Endothelial cell (in vitro differentiated cells): ENCODE results near the gene UBE2F. TPM values are rescaled to one million over a fixed set of nuclear protein-coding genes. Genes with fewer than 3 reads are reported as not detected.

ENCODE experiments used
- DNase-seq: peaks from one replicate; pipeline ENCODE4 v3.0.0; 2021; ENCODE audit warnings: low spot score
- H3K27ac Mint-ChIP-seq: one replicate; pipeline ENCODE4 v1.8.0; 2021; ENCODE audit warnings: mixed read lengths, inconsistent platforms; ENCODE audit not compliant: unreplicated experiment
- H3K27me3 Mint-ChIP-seq: one replicate; pipeline ENCODE4 v1.8.0; 2021; ENCODE audit warnings: mild to moderate bottlenecking, moderate library complexity, mixed read lengths, inconsistent platforms; ENCODE audit not compliant: unreplicated experiment
- H3K36me3 Mint-ChIP-seq: one replicate; pipeline ENCODE4 v1.8.0; 2021; ENCODE audit warnings: mild to moderate bottlenecking, low read depth, mixed read lengths, inconsistent platforms; ENCODE audit not compliant: unreplicated experiment
- H3K4me1 Mint-ChIP-seq: one replicate; pipeline ENCODE4 v1.8.0; 2021; ENCODE audit warnings: mild to moderate bottlenecking, mixed read lengths, inconsistent platforms; ENCODE audit not compliant: unreplicated experiment
- H3K4me3 Mint-ChIP-seq: one replicate; pipeline ENCODE4 v1.8.0; 2021; ENCODE audit warnings: mild to moderate bottlenecking, mixed read lengths, inconsistent platforms; ENCODE audit not compliant: unreplicated experiment
- H3K9me3 Mint-ChIP-seq: one replicate; pipeline ENCODE4 v1.8.0; 2021; ENCODE audit warnings: mixed read lengths, inconsistent platforms; ENCODE audit not compliant: unreplicated experiment
- CTCF ChIP-seq: fragments of 200-600 bp; sonication (generic); IDR thresholded peaks from one replicate; pipeline ENCODE4 v1.5.0; 2021; ENCODE audit warnings: antibody characterized with exemption; ENCODE audit not compliant: unreplicated experiment
- total RNA-seq: library from RNA; stranded (reverse); fragmentation: NEBNext Ultra II Directional; extraction: Animal tissue kit (Norgen Biotek cat#: 25700); gene quantifications from one replicate; pipeline ENCODE4 v1.2.1, GENCODE V29; 2021; ENCODE audit not compliant: unreplicated experiment

UBE2F gene
- total RNA-seq, 1 donor from 2014 or later, result 107 TPM

- Mint-ChIP-seq H3K27ac (no peak overlapping the region), H3K4me1 (peaks cover 32% of the 10 kb centered on the region), H3K4me3 (no peak overlapping the region), H3K36me3 (peaks cover 22% of the 10 kb centered on the region), H3K9me3 (no peaks in the 10 kb centered on the region), H3K27me3 (peaks cover 2% of the 10 kb centered on the region)
- DNase-seq, result no peak
- TF ChIP-seq CTCF, result no peak
Observed at GRCh38 chr2:238004077-238004830, 37.4 kb downstream of the UBE2F start.

GRCh38 chr2:238005528-238005927 lies 38.7 kb downstream of the UBE2F start:
- no peak for DNase-seq
- no peak for TF ChIP-seq CTCF
- H3K36me3 Mint-ChIP-seq, result peaks cover 13% of the 10 kb centered on the region
- peaks cover 39% of the 10 kb centered on the region for H3K4me1 Mint-ChIP-seq
- H3K9me3 Mint-ChIP-seq, result no peaks in the 10 kb centered on the region
- H3K27me3 Mint-ChIP-seq, result peaks cover 2% of the 10 kb centered on the region
- H3K4me3 Mint-ChIP-seq, result no peak overlapping the region
- H3K27ac Mint-ChIP-seq, result peak overlapping the region; percentile 77

- Mint-ChIP-seq H3K4me3 (no peak overlapping the region), H3K36me3 (peaks cover 20% of the 10 kb centered on the region), H3K27ac (peak overlapping the region; percentile 77), H3K27me3 (peaks cover 2% of the 10 kb centered on the region), H3K9me3 (no peaks in the 10 kb centered on the region), H3K4me1 (peaks cover 39% of the 10 kb centered on the region)
- TF ChIP-seq CTCF, result no peak
- DNase-seq, result no peak
Observed at GRCh38 chr2:238006510-238006909, 39.7 kb downstream of the UBE2F start.

- Mint-ChIP-seq H3K36me3 (peaks cover 21% of the 10 kb centered on the region), H3K27ac (no peak overlapping the region), H3K4me3 (no peak overlapping the region), H3K4me1 (peaks cover 39% of the 10 kb centered on the region), H3K9me3 (no peaks in the 10 kb centered on the region), H3K27me3 (peaks cover 2% of the 10 kb centered on the region)
- DNase-seq, result no peak
- no peak for TF ChIP-seq CTCF
Observed at GRCh38 chr2:238007924-238008323, 41.1 kb downstream of the UBE2F start.

GRCh38 chr2:238009563-238009962 lies 42.7 kb downstream of the UBE2F start:
- DNase-seq, result no peak

More at GRCh38 chr2:238009563-238009962, 42.7 kb downstream of the UBE2F start:
- Mint-ChIP-seq H3K27me3 (peaks cover 4% of the 10 kb centered on the region), H3K36me3 (peaks cover 18% of the 10 kb centered on the region), H3K4me1 (peaks cover 36% of the 10 kb centered on the region), H3K4me3 (no peak overlapping the region), H3K9me3 (no peaks in the 10 kb centered on the region), H3K27ac (peak overlapping the region; percentile 33)
- TF ChIP-seq CTCF, result no peak
